HEK293T (cell line): ENCODE data around the gene HPS6.

ENCODE experiments used
- BHLHE40 ChIP-seq: fragments of 450-650 bp; IDR thresholded peaks from 2 replicates; pipeline ENCODE4 v1.6.1; 2016; ENCODE audit warnings: mild to moderate bottlenecking, moderate library complexity, borderline replicate concordance
- ELF4 ChIP-seq: fragments of 450-650 bp; IDR thresholded peaks from 2 replicates; pipeline ENCODE4 v1.6.1; 2017; ENCODE audit warnings: antibody characterized with exemption
- FOXM1 ChIP-seq: fragments of 450-650 bp; IDR thresholded peaks from 2 replicates; pipeline ENCODE4 v1.6.1; 2017; ENCODE audit warnings: mild to moderate bottlenecking, borderline replicate concordance
- L3MBTL2 ChIP-seq: fragments of 450-650 bp; conservative IDR thresholded peaks from 2 replicates; pipeline ENCODE4 v1.6.1; 2016; ENCODE audit warnings: mild to moderate bottlenecking
- LEF1 ChIP-seq: fragments of 450-650 bp; IDR thresholded peaks from 2 replicates; pipeline ENCODE4 v1.6.1; 2017; ENCODE audit warnings: mild to moderate bottlenecking, borderline replicate concordance
- ZNF384 ChIP-seq: fragments of 450-650 bp; IDR thresholded peaks from 2 replicates; pipeline ENCODE4 v1.6.1; 2016
- TF ChIP-seq, protein P1 (sequence below): fragments of 450-650 bp; IDR thresholded peaks from 2 replicates; pipeline ENCODE4 v1.6.1; 2016

DNA sequence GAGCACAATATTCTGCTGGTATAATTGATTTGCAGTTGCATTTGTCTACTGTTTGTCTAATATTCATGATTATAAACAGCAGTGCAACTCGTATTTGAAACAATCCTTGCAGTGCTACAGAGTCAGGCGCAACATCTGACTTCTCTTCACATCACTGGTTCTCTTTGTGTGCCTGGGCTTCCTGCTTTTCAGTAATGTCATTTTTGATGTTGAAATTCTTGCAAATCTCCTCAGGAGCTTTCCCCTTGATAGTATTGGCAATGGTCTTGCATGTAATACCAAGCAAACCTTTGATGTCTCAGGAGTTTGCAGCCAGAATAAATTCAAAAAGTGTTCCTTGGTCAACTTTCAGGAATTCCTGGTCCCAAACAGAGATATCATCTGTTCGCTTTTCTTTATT lies 20.2 kb downstream of the HPS6 start:
- TF ChIP-seq L3MBTL2 (no peak), BHLHE40 (no peak), ELF4 (no peak), LEF1 (no peak), ZNF384 (no peak), FOXM1 (no peak)
- TF ChIP-seq, protein P1, sequence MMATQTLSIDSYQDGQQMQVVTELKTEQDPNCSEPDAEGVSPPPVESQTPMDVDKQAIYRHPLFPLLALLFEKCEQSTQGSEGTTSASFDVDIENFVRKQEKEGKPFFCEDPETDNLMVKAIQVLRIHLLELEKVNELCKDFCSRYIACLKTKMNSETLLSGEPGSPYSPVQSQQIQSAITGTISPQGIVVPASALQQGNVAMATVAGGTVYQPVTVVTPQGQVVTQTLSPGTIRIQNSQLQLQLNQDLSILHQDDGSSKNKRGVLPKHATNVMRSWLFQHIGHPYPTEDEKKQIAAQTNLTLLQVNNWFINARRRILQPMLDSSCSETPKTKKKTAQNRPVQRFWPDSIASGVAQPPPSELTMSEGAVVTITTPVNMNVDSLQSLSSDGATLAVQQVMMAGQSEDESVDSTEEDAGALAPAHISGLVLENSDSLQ, result no peak
